ENCODE data around the gene XRCC5. TPM values are rescaled to one million over a fixed set of nuclear protein-coding genes. Genes with fewer than 3 reads are reported as not detected.

The XRCC5 gene
- total RNA-seq, 1 experiment from 2014 or later, result 322 TPM

DNA sequence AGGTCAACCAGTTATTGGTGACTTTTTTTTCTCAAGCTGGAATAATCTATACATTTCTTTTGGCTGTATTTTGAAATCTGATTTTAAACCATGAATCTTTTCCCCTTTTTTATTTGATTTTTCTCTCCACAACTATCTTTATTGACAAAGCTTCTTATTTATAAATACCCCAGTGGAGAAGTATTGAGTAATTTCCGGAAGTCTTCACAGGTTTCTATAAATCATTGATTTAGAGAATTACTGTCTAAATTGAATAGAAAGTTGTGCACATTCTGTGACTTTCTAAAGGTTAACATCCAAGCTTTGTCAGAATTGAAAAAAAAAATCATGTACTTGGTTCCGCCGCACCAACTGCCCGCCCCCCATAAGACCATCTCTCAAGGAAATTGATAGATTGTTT is 39.8 kb downstream of the XRCC5 start:
- TF ChIP-seq SIN3A (IDR thresholded peaks at IDR 0.05; ENCODE audit: borderline replicate concordance, insufficient read depth, low read depth, low read length) (no peak), POLR2AphosphoS5 (IDR thresholded peaks at IDR 0.05; ENCODE audit: low read depth, low read length) (no peak), TCF7L2 (IDR thresholded peaks at IDR 0.05; ENCODE audit: low read depth, low read length) (no peak)
- TF ChIP-seq, protein P1, sequence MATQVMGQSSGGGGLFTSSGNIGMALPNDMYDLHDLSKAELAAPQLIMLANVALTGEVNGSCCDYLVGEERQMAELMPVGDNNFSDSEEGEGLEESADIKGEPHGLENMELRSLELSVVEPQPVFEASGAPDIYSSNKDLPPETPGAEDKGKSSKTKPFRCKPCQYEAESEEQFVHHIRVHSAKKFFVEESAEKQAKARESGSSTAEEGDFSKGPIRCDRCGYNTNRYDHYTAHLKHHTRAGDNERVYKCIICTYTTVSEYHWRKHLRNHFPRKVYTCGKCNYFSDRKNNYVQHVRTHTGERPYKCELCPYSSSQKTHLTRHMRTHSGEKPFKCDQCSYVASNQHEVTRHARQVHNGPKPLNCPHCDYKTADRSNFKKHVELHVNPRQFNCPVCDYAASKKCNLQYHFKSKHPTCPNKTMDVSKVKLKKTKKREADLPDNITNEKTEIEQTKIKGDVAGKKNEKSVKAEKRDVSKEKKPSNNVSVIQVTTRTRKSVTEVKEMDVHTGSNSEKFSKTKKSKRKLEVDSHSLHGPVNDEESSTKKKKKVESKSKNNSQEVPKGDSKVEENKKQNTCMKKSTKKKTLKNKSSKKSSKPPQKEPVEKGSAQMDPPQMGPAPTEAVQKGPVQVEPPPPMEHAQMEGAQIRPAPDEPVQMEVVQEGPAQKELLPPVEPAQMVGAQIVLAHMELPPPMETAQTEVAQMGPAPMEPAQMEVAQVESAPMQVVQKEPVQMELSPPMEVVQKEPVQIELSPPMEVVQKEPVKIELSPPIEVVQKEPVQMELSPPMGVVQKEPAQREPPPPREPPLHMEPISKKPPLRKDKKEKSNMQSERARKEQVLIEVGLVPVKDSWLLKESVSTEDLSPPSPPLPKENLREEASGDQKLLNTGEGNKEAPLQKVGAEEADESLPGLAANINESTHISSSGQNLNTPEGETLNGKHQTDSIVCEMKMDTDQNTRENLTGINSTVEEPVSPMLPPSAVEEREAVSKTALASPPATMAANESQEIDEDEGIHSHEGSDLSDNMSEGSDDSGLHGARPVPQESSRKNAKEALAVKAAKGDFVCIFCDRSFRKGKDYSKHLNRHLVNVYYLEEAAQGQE (IDR thresholded peaks at IDR 0.05; ENCODE audit: insufficient read depth in 1 of 2, low read depth in 2 of 2, low read length in 1 of 2), result no peak
- TF ChIP-seq, protein P2, sequence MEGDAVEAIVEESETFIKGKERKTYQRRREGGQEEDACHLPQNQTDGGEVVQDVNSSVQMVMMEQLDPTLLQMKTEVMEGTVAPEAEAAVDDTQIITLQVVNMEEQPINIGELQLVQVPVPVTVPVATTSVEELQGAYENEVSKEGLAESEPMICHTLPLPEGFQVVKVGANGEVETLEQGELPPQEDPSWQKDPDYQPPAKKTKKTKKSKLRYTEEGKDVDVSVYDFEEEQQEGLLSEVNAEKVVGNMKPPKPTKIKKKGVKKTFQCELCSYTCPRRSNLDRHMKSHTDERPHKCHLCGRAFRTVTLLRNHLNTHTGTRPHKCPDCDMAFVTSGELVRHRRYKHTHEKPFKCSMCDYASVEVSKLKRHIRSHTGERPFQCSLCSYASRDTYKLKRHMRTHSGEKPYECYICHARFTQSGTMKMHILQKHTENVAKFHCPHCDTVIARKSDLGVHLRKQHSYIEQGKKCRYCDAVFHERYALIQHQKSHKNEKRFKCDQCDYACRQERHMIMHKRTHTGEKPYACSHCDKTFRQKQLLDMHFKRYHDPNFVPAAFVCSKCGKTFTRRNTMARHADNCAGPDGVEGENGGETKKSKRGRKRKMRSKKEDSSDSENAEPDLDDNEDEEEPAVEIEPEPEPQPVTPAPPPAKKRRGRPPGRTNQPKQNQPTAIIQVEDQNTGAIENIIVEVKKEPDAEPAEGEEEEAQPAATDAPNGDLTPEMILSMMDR (IDR thresholded peaks at IDR 0.05), result no peak
- no peak for DNase-seq (ENCODE audit: low read depth, low spot score)
- Histone ChIP-seq H3K27ac (ENCODE audit: low read length) (no peak overlapping the region), H3K4me1 (ENCODE audit: control insufficient read depth, insufficient read depth, low read length) (no peaks in the 10 kb centered on the region), H3K9me3 (ENCODE audit: control insufficient read depth, insufficient read depth, low read depth, low read length) (no peaks in the 10 kb centered on the region), H3K27me3 (ENCODE audit: control insufficient read depth, insufficient read depth, low read length) (no peaks in the 10 kb centered on the region), H3K4me3 (ENCODE audit: low read depth in 2 of 2, low read length in 2 of 2) (no peak overlapping the region), H3K36me3 (ENCODE audit: control insufficient read depth, insufficient read depth, low read length) (peaks cover 52% of the 10 kb centered on the region)
- ATAC-seq, result no peak
- POLR2A ChIA-PET, result interaction anchor here (0.6 kb wide), 1 partner anchor 141 kb away, joined by 4 read pairs; no protein-coding TSS in a partner anchor
- intact Hi-C loops (cut with micrococcal nuclease; ENCODE audit: unreplicated experiment) (no loop called here), in situ Hi-C loops (cut with HindIII; ENCODE audit: low pct_unique_long_range_greater_than_20kb, low sequenced_read_pairs) (no loop called here)
- BruUV-seq (replicated peaks), result no TSS peak
- CTCF ChIA-PET, result interaction anchor here (0.6 kb wide), 1 partner anchor 15 kb away, joined by 3 read pairs; no protein-coding TSS in a partner anchor

GRCh38 chr2:216149741-216150140 is 40.6 kb downstream of the XRCC5 start:
- Histone ChIP-seq H3K9me3 (ENCODE audit: control insufficient read depth, insufficient read depth, low read depth, low read length) (no peaks in the 10 kb centered on the region), H3K4me1 (ENCODE audit: control insufficient read depth, insufficient read depth, low read length) (no peaks in the 10 kb centered on the region), H3K4me3 (ENCODE audit: low read depth in 2 of 2, low read length in 2 of 2) (no peak overlapping the region), H3K36me3 (ENCODE audit: control insufficient read depth, insufficient read depth, low read length) (peaks cover 52% of the 10 kb centered on the region), H3K27ac (ENCODE audit: low read length) (no peak overlapping the region), H3K27me3 (ENCODE audit: control insufficient read depth, insufficient read depth, low read length) (no peaks in the 10 kb centered on the region)
- in situ Hi-C loops (cut with HindIII; ENCODE audit: low pct_unique_long_range_greater_than_20kb, low sequenced_read_pairs), result no loop called here
- no peak for ATAC-seq
- intact Hi-C loops (cut with micrococcal nuclease; ENCODE audit: unreplicated experiment), result no loop called here
- POLR2A ChIA-PET, result no interaction called here
- CTCF ChIA-PET, result no interaction called here
- DNase-seq (ENCODE audit: low read depth, low spot score), result no peak
- TF ChIP-seq POLR2AphosphoS5 (IDR thresholded peaks at IDR 0.05; ENCODE audit: low read depth, low read length) (no peak), TCF7L2 (IDR thresholded peaks at IDR 0.05; ENCODE audit: low read depth, low read length) (no peak), SIN3A (IDR thresholded peaks at IDR 0.05; ENCODE audit: borderline replicate concordance, insufficient read depth, low read depth, low read length) (no peak)
- TF ChIP-seq, protein P1 (IDR thresholded peaks at IDR 0.05; ENCODE audit: insufficient read depth in 1 of 2, low read depth in 2 of 2, low read length in 1 of 2), result no peak
- TF ChIP-seq, protein P2 (IDR thresholded peaks at IDR 0.05), result no peak
- no TSS peak for BruUV-seq (replicated peaks)
